OCI-LY3 (cell line): Measurements from ENCODE around the gene ROBO1.

Source experiments
- H2AFZ ChIP-seq: fragments of 200-600, 300-600 bp; shearing (Covaris generic); 2 replicates; pipeline ENCODE4 v1.6.0; 2014; ENCODE audit warnings: antibody characterized with exemption, low read depth, low read length
- H3K27ac ChIP-seq: fragments of 200-600, 300-600 bp; sonication (generic); 2 replicates; pipeline ENCODE4 v1.5.1; 2014; ENCODE audit warnings: mild to moderate bottlenecking, low read length, moderate library complexity, mixed read lengths
- H3K27me3 ChIP-seq: fragments of 200-600, 300-600 bp; sonication (generic); 2 replicates; pipeline ENCODE4 v1.6.1; 2014; ENCODE audit warnings: low read depth, low read length, mixed read lengths
- H3K36me3 ChIP-seq: fragments of 200-600, 300-600 bp; sonication (generic); replicated peaks from 2 replicates; pipeline ENCODE3; 2014; ENCODE audit warnings: low read depth, low read length, mixed read lengths
- H3K4me1 ChIP-seq: fragments of 300-600, 200-600 bp; sonication (generic); 2 replicates; pipeline ENCODE4 v1.6.1; 2014; ENCODE audit warnings: low read length, mixed read lengths
- H3K4me2 ChIP-seq: fragments of 200-600, 300-600 bp; sonication (generic); 2 replicates; pipeline ENCODE4 v1.6.1; 2014; ENCODE audit warnings: low read length, mixed read lengths
- H3K4me3 ChIP-seq: fragments of 300-600, 200-600 bp; sonication (generic); 2 replicates; pipeline ENCODE4 v1.5.1; 2014; ENCODE audit warnings: antibody characterized with exemption, mild to moderate bottlenecking, low read length, moderate library complexity
- H3K79me2 ChIP-seq: fragments of 300-600, 200-600 bp; shearing (Covaris generic); 2 replicates; pipeline ENCODE4 v1.6.1; 2014; ENCODE audit warnings: mild to moderate bottlenecking, low read length, mixed read lengths
- H3K9ac ChIP-seq: fragments of 300-600, 200-600 bp; shearing (Covaris generic); 2 replicates; pipeline ENCODE4 v1.6.0; 2014; ENCODE audit warnings: mild to moderate bottlenecking, low read length, moderate library complexity
- H3K9me3 ChIP-seq: fragments of 200-600, 300-600 bp; shearing (Covaris generic); 2 replicates; pipeline ENCODE4 v1.6.1; 2014; ENCODE audit warnings: low read length, mixed read lengths; ENCODE audit not compliant: insufficient read depth
- H4K20me1 ChIP-seq: fragments of 200-600, 300-600 bp; sonication (generic); 2 replicates; pipeline ENCODE4 v1.6.1; 2016; ENCODE audit warnings: low read length, mixed read lengths; ENCODE audit not compliant: insufficient read depth
- EZH2phosphoT487 ChIP-seq: fragments of 200-600 bp; shearing (Covaris generic); IDR thresholded peaks from 2 replicates; pipeline ENCODE4 v1.6.1; 2018; ENCODE audit warnings: antibody characterized with exemption, mixed run types, low read depth
- TF ChIP-seq, protein P1 (sequence below): fragments of 200-600, 300-600 bp; sonication (generic); IDR thresholded peaks from 2 replicates; pipeline ENCODE4 v1.5.1; 2014; ENCODE audit warnings: antibody characterized with exemption, low read length, low read depth

ROBO1 gene

DNA sequence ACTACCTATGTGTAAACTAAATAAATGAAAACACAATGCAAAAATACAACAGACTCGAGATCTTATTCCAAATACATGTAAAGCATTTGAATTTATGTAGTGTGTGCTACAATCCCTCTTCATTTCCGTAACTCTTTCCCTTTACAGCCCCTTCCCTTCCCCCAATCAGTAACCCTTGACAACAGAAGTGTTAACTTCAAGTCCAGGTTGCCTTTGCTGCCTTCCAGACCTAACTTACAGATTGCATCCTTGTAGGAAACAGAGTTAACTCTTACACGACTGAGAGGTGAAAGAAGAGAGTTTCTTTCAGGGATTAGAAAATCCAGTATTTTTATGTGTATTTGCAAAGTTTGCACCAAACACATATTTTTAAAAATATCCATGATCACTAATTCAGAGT lies 1.4 kb upstream of the ROBO1 start:
- H3K36me3 ChIP-seq = peaks cover 2% of the 10 kb centered on the region
- TF ChIP-seq, protein P1, sequence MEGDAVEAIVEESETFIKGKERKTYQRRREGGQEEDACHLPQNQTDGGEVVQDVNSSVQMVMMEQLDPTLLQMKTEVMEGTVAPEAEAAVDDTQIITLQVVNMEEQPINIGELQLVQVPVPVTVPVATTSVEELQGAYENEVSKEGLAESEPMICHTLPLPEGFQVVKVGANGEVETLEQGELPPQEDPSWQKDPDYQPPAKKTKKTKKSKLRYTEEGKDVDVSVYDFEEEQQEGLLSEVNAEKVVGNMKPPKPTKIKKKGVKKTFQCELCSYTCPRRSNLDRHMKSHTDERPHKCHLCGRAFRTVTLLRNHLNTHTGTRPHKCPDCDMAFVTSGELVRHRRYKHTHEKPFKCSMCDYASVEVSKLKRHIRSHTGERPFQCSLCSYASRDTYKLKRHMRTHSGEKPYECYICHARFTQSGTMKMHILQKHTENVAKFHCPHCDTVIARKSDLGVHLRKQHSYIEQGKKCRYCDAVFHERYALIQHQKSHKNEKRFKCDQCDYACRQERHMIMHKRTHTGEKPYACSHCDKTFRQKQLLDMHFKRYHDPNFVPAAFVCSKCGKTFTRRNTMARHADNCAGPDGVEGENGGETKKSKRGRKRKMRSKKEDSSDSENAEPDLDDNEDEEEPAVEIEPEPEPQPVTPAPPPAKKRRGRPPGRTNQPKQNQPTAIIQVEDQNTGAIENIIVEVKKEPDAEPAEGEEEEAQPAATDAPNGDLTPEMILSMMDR = no peak
- no peak for TF ChIP-seq EZH2phosphoT487
- no peaks in the 10 kb centered on the region for H3K27me3 ChIP-seq
- no peak overlapping the region for H3K4me2 ChIP-seq
- no peak overlapping the region for H3K9ac ChIP-seq
- no peak overlapping the region for H3K4me3 ChIP-seq
- H3K9me3 ChIP-seq = 0 out of 2 replicates have a peak, but pooled peaks cover 5% of the 10 kb centered on the region
- H3K4me1 ChIP-seq = peaks cover 6% of the 10 kb centered on the region
- H3K79me2 ChIP-seq = no peaks in the 10 kb centered on the region
- H2AFZ ChIP-seq = no peak overlapping the region
- no peaks in the 10 kb centered on the region for H4K20me1 ChIP-seq
- no peak overlapping the region for H3K27ac ChIP-seq

DNA sequence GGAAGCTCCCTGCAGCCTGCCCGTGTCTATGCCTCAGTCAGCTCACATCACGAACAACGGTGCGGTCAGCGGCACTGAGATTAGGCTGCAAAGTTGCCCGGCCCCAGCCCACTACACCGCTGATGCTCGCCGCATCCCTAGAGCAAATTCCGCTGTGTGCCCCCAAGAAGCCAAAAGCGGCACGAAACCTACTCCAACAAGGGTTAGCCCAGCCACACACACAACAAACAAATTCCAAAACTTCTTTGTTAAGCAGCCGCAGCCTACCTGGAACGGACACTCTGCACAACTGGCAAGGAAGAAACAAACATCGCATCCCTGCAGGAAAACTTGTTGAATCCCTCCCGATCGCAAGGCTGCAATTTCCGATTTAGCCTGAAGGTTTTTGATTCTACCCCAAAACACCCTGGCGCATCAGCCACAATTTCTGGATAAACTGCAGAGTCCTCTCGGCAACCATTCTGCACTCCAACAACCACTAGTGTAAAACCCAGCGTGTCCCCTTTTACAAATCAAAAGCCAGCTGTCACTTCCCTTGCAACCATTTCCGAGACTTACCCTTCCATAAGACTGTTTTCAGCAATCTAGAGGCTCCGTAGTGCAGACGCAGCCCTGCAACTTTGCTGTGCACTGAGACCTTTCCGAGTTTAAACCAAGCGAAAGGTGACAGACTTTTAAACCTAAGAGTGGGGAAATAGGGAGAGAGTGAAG lies 449 bp downstream of the ROBO1 start:
- Histone ChIP-seq H3K9ac (no peak overlapping the region), H2AFZ (no peak overlapping the region), H3K4me3 (no peak overlapping the region), H3K36me3 (no peaks in the 10 kb centered on the region), H3K27ac (no peak overlapping the region), H3K9me3 (0 out of 2 replicates have a peak, but pooled peaks cover 5% of the 10 kb centered on the region), H3K79me2 (no peaks in the 10 kb centered on the region), H3K4me2 (no peak overlapping the region), H3K4me1 (no peaks in the 10 kb centered on the region), H3K27me3 (no peaks in the 10 kb centered on the region), H4K20me1 (no peaks in the 10 kb centered on the region)
- TF ChIP-seq EZH2phosphoT487 = no peak
- TF ChIP-seq, protein P1 = no peak

DNA sequence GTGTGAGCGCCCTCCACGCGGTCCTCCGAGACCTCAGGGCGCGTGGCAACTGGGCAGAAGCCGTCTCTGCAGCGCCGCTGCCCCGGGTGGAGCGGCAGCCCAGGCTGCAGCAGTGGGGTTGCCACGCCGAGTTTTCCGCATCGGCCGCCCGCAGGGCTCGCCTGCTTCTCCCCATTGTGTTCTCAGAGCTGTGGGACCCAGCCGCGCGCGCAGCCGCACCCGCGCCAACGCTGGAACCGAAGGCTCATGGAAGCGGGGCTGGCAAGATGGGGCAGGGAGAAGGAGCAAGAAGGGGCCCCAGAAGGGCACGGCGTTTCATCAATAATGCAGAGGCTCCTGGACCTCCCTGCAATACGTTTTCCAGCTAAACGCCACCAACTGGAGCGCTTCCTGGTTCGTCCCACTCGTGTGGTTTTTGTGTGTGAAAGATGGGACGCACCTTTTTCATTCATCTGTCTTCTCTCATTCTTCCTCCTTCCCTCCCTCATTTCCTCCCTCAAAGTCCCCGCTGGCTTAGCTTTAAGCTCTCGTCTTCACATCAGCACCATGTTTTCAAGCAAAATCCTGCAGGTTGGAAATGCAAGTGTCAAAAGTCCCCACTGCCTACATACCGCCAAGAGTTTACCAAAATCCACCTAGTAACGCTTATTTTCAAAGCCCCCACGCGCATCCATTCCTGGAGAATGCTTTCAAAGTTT lies 1.2 kb downstream of the ROBO1 start:
- Histone ChIP-seq H4K20me1 (no peaks in the 10 kb centered on the region), H3K4me1 (no peaks in the 10 kb centered on the region), H3K27ac (no peak overlapping the region), H3K9ac (no peak overlapping the region), H3K9me3 (0 out of 2 replicates have a peak, but pooled peaks cover 5% of the 10 kb centered on the region), H3K79me2 (no peaks in the 10 kb centered on the region), H3K4me2 (no peak overlapping the region), H3K4me3 (no peak overlapping the region), H3K27me3 (no peaks in the 10 kb centered on the region), H2AFZ (no peak overlapping the region), H3K36me3 (no peaks in the 10 kb centered on the region)
- TF ChIP-seq EZH2phosphoT487 = no peak
- TF ChIP-seq, protein P1 = no peak

DNA sequence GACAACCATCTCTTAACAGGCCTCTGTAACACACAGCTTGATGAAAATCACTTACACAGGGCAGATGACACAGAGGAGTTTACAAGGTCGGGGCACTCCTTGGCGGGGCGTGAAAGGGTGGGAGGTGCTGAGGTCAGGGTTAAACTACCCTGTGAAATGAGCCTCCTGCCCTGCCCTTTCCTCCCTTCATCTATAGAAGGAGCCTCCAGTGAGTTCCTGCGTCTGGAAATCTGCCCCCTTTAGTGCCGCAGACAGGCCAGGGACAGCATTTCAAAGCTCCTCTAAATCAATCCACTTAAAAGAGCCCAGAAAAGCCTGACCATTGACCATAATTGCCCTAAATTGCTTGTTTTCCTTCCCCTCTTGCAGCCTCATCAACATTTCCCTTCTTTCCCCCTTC lies 1.9 kb downstream of the ROBO1 start:
- Histone ChIP-seq H3K79me2 (no peaks in the 10 kb centered on the region), H3K27ac (no peak overlapping the region), H3K4me3 (no peak overlapping the region), H3K27me3 (no peaks in the 10 kb centered on the region), H2AFZ (no peak overlapping the region), H3K9me3 (0 out of 2 replicates have a peak, but pooled peaks cover 5% of the 10 kb centered on the region), H4K20me1 (no peaks in the 10 kb centered on the region), H3K4me2 (no peak overlapping the region), H3K4me1 (no peaks in the 10 kb centered on the region), H3K36me3 (no peaks in the 10 kb centered on the region), H3K9ac (no peak overlapping the region)
- TF ChIP-seq, protein P1 = no peak
- no peak for TF ChIP-seq EZH2phosphoT487
